HEK293 (cell line): ENCODE data around the gene ACKR3.

Experiments used
- CTCF ChIA-PET: fragments of 350-600 bp; formaldehyde crosslinking; extraction: SDS; loops from one replicate; lab custom pipeline; 2021; ENCODE audit warnings: antibody characterized with exemption; lab: Yijun Ruan, JAX
- POLR2A ChIA-PET: fragments of 300-600 bp; formaldehyde crosslinking; extraction: SDS; loops from one replicate; lab custom pipeline; 2020; ENCODE audit warnings: antibody characterized with exemption, inconsistent platforms; lab: Yijun Ruan, JAX
- H3K27ac ChIP-seq: fragments of 200-500 bp; sonication (Bioruptor generic); 2 replicates; pipeline ENCODE4 v1.5.1; 2014; ENCODE audit warnings: low read depth, low read length, control low read depth, inconsistent platforms; ENCODE audit errors: extremely low read depth
- H3K36me3 ChIP-seq, 2 experiments: fragments of 200-500 bp in 1 of 2; sonication (Bioruptor generic) in 1 of 2; 1 replicate in 1 of 2; 2 replicates in 1 of 2; pipeline ENCODE4 v1.5.1; 2014 to 2017; ENCODE audit warnings: inconsistent platforms in 2 of 2, low read length in 2 of 2; ENCODE audit not compliant: control insufficient read depth in 2 of 2, insufficient read depth in 1 of 2
- H3K4me1 ChIP-seq: fragments of 200-500 bp; sonication (Bioruptor generic); 2 replicates; pipeline ENCODE4 v1.5.1; 2014; ENCODE audit warnings: mild to moderate bottlenecking, low read length, inconsistent platforms; ENCODE audit not compliant: control insufficient read depth, insufficient read depth
- H3K4me3 ChIP-seq: 2 replicates; pipeline ENCODE4 v1.5.1; 2011; ENCODE audit warnings: low read depth, mild to moderate bottlenecking, control low read depth, low read length, moderate library complexity
- H3K9me3 ChIP-seq: fragments of 200-500 bp; sonication (Bioruptor generic); 2 replicates; pipeline ENCODE4 v1.5.1; 2014; ENCODE audit warnings: low read depth, low read length, inconsistent platforms; ENCODE audit not compliant: control insufficient read depth, insufficient read depth
- EGR2 ChIP-seq: fragments of 450-650 bp; formaldehyde crosslinking; IDR thresholded peaks from 2 replicates; pipeline ENCODE4 v1.5.1; 2016; ENCODE audit warnings: low read depth, missing biosample characterization, missing genetic modification characterization
- HOXD13 ChIP-seq: sonication (generic); formaldehyde crosslinking; IDR thresholded peaks from 2 replicates; pipeline ENCODE4 v1.8.0; 2022; ENCODE audit warnings: missing genetic modification reagents, borderline replicate concordance
- PRDM1 ChIP-seq: fragments of 450-650 bp; formaldehyde crosslinking; IDR thresholded peaks from 2 replicates; pipeline ENCODE4; 2016; ENCODE audit warnings: missing biosample characterization, missing genetic modification characterization
- YY2 ChIP-seq: fragments of 450-650 bp; formaldehyde crosslinking; IDR thresholded peaks from 2 replicates; pipeline ENCODE4 v1.5.1; 2016; ENCODE audit warnings: missing biosample characterization, missing genetic modification characterization
- ZBTB11 ChIP-seq: fragments of 450-650 bp; formaldehyde crosslinking; conservative IDR thresholded peaks from 2 replicates; pipeline ENCODE4 v1.5.1; 2016; ENCODE audit warnings: low read depth, missing biosample characterization, missing genetic modification characterization
- ZEB2 ChIP-seq: fragments of 450-650 bp; formaldehyde crosslinking; IDR thresholded peaks from 2 replicates; pipeline ENCODE4 v1.5.1; 2016; ENCODE audit warnings: missing biosample characterization, missing genetic modification characterization
- ZFP37 ChIP-seq: fragments of 450-650 bp; formaldehyde crosslinking; IDR thresholded peaks from 2 replicates; pipeline ENCODE4 v1.5.1; 2016; ENCODE audit warnings: missing biosample characterization, missing genetic modification characterization
- ZNF10 ChIP-seq: fragments of 450-650 bp; formaldehyde crosslinking; IDR thresholded peaks from 2 replicates; pipeline ENCODE4 v1.5.1; 2017; ENCODE audit warnings: missing biosample characterization, missing genetic modification characterization
- ZNF184 ChIP-seq: fragments of 450-650 bp; IDR thresholded peaks from 2 replicates; pipeline ENCODE4 v1.5.1; 2018; ENCODE audit warnings: missing biosample characterization, mild to moderate bottlenecking, missing genetic modification characterization
- ZNF324 ChIP-seq: fragments of 450-650 bp; formaldehyde crosslinking; IDR thresholded peaks from 2 replicates; pipeline ENCODE4 v1.5.1; 2016; ENCODE audit warnings: missing biosample characterization, missing genetic modification characterization
- ZNF335 ChIP-seq: fragments of 450-650 bp; formaldehyde crosslinking; conservative IDR thresholded peaks from 2 replicates; pipeline ENCODE4 v1.5.1; 2016; ENCODE audit warnings: missing biosample characterization, missing genetic modification characterization
- ZNF404 ChIP-seq: fragments of 450-650 bp; formaldehyde crosslinking; IDR thresholded peaks from 2 replicates; pipeline ENCODE4 v1.5.1; 2017; ENCODE audit warnings: missing biosample characterization, missing genetic modification characterization
- ZNF416 ChIP-seq: fragments of 450-650 bp; formaldehyde crosslinking; IDR thresholded peaks from 2 replicates; pipeline ENCODE4 v1.5.1; 2016; ENCODE audit warnings: missing biosample characterization, missing genetic modification characterization
- ZNF449 ChIP-seq: fragments of 450-650 bp; formaldehyde crosslinking; IDR thresholded peaks from 2 replicates; pipeline ENCODE4 v1.5.1; 2017; ENCODE audit warnings: missing biosample characterization, mild to moderate bottlenecking, missing genetic modification characterization, moderate library complexity
- ZNF600 ChIP-seq: fragments of 450-650 bp; formaldehyde crosslinking; IDR thresholded peaks from 2 replicates; pipeline ENCODE4 v1.5.1; 2016; ENCODE audit warnings: missing biosample characterization, missing genetic modification characterization
- ZNF76 ChIP-seq: fragments of 450-650 bp; formaldehyde crosslinking; IDR thresholded peaks from 2 replicates; pipeline ENCODE4; 2016; ENCODE audit warnings: low read depth, missing biosample characterization, missing genetic modification characterization, borderline replicate concordance
- ZSCAN23 ChIP-seq: fragments of 450-650 bp; formaldehyde crosslinking; IDR thresholded peaks from 2 replicates; pipeline ENCODE4 v1.5.1; 2016; ENCODE audit warnings: missing biosample characterization, missing genetic modification characterization
- TF ChIP-seq, protein P1 (sequence below): fragments of 450-650 bp; formaldehyde crosslinking; IDR thresholded peaks from 2 replicates; pipeline ENCODE4 v1.5.1; 2017; ENCODE audit warnings: missing biosample characterization, missing genetic modification characterization
- TF ChIP-seq, protein P2 (sequence below): fragments of 450-650 bp; formaldehyde crosslinking; IDR thresholded peaks from 2 replicates; pipeline ENCODE4 v1.5.1; 2017; ENCODE audit warnings: missing biosample characterization, missing genetic modification characterization
- TF ChIP-seq, protein P3 (sequence below): fragments of 450-650 bp; formaldehyde crosslinking; IDR thresholded peaks from 2 replicates; pipeline ENCODE4 v1.5.1; 2016; ENCODE audit warnings: missing biosample characterization, missing genetic modification characterization

Gene ACKR3

DNA sequence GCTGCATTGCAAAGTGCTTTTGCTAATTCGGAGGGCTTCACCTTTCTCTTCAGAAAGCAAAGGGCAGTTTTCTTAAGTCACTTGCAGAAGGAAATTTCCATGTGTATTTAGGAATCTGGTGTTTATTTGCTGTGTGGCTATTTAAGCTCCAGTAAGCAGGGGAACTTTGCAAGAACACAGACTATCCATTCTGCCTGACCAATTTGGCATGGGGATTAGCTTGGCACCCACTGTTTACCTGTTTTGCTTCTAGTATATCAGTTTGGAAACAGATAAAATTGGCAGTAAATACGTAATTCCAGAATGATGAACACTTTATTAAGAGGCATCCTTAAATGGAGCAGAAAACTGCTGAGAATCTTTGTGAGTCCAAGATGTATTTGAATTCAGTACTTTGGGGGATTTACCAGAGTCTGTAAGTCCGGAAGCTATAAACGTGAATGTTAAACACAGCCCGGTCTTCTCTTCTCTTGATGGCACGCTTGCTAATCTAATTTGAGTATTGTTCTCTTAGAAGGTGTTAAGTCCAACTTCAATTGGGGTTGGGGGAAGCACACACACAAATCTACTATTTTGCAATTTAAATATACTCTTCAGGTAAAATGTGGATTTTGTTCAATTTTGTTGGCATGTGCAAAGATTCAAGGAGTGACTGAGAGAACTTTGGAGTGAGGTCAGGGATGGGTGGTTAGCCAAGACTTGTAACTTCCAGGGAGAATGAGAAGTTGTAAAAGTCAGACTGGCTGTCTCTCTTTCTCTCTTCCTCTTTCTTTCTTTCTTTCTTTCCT is 650 bp downstream of the ACKR3 start:
- TF ChIP-seq ZNF449 (tag by site-specific recombination), result peak; percentile 0; the same call in 1 of the 2 replicates
- TF ChIP-seq, protein P1, sequence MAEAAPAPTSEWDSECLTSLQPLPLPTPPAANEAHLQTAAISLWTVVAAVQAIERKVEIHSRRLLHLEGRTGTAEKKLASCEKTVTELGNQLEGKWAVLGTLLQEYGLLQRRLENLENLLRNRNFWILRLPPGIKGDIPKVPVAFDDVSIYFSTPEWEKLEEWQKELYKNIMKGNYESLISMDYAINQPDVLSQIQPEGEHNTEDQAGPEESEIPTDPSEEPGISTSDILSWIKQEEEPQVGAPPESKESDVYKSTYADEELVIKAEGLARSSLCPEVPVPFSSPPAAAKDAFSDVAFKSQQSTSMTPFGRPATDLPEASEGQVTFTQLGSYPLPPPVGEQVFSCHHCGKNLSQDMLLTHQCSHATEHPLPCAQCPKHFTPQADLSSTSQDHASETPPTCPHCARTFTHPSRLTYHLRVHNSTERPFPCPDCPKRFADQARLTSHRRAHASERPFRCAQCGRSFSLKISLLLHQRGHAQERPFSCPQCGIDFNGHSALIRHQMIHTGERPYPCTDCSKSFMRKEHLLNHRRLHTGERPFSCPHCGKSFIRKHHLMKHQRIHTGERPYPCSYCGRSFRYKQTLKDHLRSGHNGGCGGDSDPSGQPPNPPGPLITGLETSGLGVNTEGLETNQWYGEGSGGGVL (tag by site-specific recombination), result no peak
- Histone ChIP-seq H3K36me3 (no peaks in the 10 kb centered on the region), H3K4me3 (no peak overlapping the region), H3K9me3 (no peaks in the 10 kb centered on the region), H3K27ac (no peak overlapping the region), H3K4me1 (no peaks in the 10 kb centered on the region)
- ChIA-PET POLR2A (interaction anchor here (0.7 kb wide), 1 partner anchor 200 kb away, joined by 3 read pairs; no protein-coding TSS in a partner anchor), CTCF (interaction anchor here (0.7 to 2.9 kb wide), 4 partner anchors 40 to 200 kb away, joined by 3 to 24 read pairs (median 4); no protein-coding TSS in a partner anchor)

DNA sequence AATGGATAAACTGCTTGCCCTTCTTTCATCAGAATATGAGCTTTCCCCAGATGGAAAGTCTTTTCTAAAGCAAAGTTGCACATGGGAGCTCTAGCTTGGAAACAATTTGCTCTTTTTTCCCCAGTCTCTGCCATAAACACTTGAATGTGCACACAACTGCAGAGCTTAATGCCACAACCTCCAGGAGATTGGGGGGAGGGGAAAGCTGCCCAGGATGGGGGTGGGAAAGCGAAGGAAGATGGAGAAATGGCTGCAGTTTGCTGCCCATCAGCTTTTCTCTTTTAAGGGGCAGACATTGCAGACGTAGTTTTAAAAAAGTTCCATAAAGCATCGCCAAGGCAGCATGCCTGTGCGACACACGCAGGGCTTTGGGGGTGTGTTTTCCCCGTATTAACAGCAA is 1.5 kb downstream of the ACKR3 start:
- Histone ChIP-seq H3K9me3 (no peaks in the 10 kb centered on the region), H3K4me3 (no peak overlapping the region), H3K27ac (no peak overlapping the region), H3K4me1 (no peaks in the 10 kb centered on the region), H3K36me3 (no peaks in the 10 kb centered on the region)
- ChIA-PET CTCF (interaction anchor here (0.6 to 1.0 kb wide), 4 partner anchors 26 to 262 kb away, joined by 3 to 8 read pairs (median 3); no protein-coding TSS in a partner anchor), POLR2A (no interaction called here)
- TF ChIP-seq HOXD13 (no peak), ZSCAN23 (tag by site-specific recombination) (no peak), ZFP37 (tag by site-specific recombination) (no peak), ZBTB11 (tag by site-specific recombination) (no peak), ZNF10 (tag by site-specific recombination) (no peak), ZNF76 (tag by site-specific recombination) (no peak), EGR2 (tag by site-specific recombination) (no peak), ZNF184 (tag by site-specific recombination) (no peak), PRDM1 (tag by site-specific recombination) (no peak), ZNF416 (tag by site-specific recombination) (no peak), YY2 (tag by site-specific recombination) (no peak), ZNF335 (tag by site-specific recombination) (no peak), ZNF600 (no peak), ZNF324 (no peak), ZEB2 (no peak), ZNF404 (tag by site-specific recombination) (no peak)
- TF ChIP-seq, protein P2, sequence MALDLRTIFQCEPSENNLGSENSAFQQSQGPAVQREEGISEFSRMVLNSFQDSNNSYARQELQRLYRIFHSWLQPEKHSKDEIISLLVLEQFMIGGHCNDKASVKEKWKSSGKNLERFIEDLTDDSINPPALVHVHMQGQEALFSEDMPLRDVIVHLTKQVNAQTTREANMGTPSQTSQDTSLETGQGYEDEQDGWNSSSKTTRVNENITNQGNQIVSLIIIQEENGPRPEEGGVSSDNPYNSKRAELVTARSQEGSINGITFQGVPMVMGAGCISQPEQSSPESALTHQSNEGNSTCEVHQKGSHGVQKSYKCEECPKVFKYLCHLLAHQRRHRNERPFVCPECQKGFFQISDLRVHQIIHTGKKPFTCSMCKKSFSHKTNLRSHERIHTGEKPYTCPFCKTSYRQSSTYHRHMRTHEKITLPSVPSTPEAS, result no peak
- TF ChIP-seq, protein P3, sequence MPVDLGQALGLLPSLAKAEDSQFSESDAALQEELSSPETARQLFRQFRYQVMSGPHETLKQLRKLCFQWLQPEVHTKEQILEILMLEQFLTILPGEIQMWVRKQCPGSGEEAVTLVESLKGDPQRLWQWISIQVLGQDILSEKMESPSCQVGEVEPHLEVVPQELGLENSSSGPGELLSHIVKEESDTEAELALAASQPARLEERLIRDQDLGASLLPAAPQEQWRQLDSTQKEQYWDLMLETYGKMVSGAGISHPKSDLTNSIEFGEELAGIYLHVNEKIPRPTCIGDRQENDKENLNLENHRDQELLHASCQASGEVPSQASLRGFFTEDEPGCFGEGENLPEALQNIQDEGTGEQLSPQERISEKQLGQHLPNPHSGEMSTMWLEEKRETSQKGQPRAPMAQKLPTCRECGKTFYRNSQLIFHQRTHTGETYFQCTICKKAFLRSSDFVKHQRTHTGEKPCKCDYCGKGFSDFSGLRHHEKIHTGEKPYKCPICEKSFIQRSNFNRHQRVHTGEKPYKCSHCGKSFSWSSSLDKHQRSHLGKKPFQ (tag by site-specific recombination), result no peak
